Right lobe of liver (tissue), 4 donors: ENCODE measurements around the gene RUVBL2.

ENCODE experiments used
- POLR2A ChIP-seq: fragments of 450-650 bp; IDR thresholded peaks from one replicate; pipeline ENCODE4 v1.6.1; 2017; ENCODE audit warnings: antibody characterized with exemption, mild to moderate bottlenecking
- TF ChIP-seq, protein P1 (sequence below), 4 donors: fragments of 200-600 bp in 3 of 4; fragments of 450-650 bp in 1 of 4; IDR thresholded peaks; one replicate each; pipeline versions ENCODE4 v1.5.1 to v1.8.0; 2016 to 2022; ENCODE audit warnings: antibody characterized with exemption in 4 of 4, mild to moderate bottlenecking in 2 of 4
- donor health status: DM: no; HTN: no; CAD: no.
- donor health status: DM: no; HTN: no; CAD: no.
- donor health status: DM: no; HTN: yes; CAD: no.

- TF ChIP-seq, protein P1, sequence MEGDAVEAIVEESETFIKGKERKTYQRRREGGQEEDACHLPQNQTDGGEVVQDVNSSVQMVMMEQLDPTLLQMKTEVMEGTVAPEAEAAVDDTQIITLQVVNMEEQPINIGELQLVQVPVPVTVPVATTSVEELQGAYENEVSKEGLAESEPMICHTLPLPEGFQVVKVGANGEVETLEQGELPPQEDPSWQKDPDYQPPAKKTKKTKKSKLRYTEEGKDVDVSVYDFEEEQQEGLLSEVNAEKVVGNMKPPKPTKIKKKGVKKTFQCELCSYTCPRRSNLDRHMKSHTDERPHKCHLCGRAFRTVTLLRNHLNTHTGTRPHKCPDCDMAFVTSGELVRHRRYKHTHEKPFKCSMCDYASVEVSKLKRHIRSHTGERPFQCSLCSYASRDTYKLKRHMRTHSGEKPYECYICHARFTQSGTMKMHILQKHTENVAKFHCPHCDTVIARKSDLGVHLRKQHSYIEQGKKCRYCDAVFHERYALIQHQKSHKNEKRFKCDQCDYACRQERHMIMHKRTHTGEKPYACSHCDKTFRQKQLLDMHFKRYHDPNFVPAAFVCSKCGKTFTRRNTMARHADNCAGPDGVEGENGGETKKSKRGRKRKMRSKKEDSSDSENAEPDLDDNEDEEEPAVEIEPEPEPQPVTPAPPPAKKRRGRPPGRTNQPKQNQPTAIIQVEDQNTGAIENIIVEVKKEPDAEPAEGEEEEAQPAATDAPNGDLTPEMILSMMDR (IDR thresholded peaks at IDR 0.05), result no peak
- TF ChIP-seq POLR2A, result no peak
Observed at GRCh38 chr19:49022116-49022515, 28.4 kb downstream of the RUVBL2 start.
